GM12892 (cell line): Measurements from ENCODE around the gene ULBP3.

Experiments used
- DNase-seq: peaks from one replicate; pipeline ENCODE4 v3.0.0; 2011; ENCODE audit not compliant: insufficient read length
- FAIRE-seq: peaks from 2 replicates; lab custom pipeline; 2011; peaks lifted over from hg19 to GRCh38; lab: Jason Lieb, UNC
- POLR2A ChIP-seq: IDR thresholded peaks from 2 replicates; pipeline ENCODE4 v1.6.1; 2011; ENCODE audit warnings: low read depth, low read length, control low read depth
- POLR2AphosphoS5 ChIP-seq: IDR thresholded peaks from 2 replicates; pipeline ENCODE4 v1.6.1; 2011; ENCODE audit warnings: low read depth, low read length, control low read depth
- TAF1 ChIP-seq: IDR thresholded peaks from 2 replicates; pipeline ENCODE4 v1.6.1; 2011; ENCODE audit warnings: low read depth, mild to moderate bottlenecking, control low read depth, low read length, borderline replicate concordance

ULBP3 gene

GRCh38 chr6:150036081-150036480 lies 32.8 kb downstream of the ULBP3 start:
- DNase-seq (no peak), FAIRE-seq (no peak)
- TF ChIP-seq POLR2A = no peak
- no peak for TF ChIP-seq POLR2AphosphoS5
- no peak for TF ChIP-seq TAF1

DNA sequence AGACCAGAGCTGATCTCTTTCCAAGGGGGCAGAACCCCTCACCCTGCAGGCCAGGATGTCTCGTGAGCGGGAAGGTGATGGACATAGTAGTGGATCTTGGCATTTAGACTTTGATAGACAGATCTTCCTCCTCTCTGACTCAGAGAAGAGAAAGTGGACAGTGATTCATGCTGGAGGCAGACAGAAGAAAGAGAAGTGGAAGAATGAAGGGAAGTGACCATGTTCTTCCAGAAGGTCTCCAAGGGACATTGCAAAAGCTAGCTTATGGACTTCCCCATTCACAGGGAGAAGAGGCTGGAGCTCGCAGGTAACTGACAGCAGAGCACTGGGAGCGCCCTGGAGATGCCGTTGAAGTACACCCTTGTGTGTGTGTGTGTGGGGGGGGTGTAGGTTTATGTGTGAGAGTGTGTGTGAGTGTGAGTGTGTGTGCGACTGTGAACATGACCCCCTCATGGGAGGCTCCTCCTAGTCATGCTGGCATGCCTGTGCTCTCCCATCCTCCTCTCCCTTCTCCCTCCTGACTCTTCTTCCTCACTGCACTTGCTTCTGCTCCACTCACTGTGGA lies 35.6 kb downstream of the ULBP3 start:
- no peak for FAIRE-seq
- no peak for TF ChIP-seq POLR2A
- no peak for TF ChIP-seq TAF1
- no peak for TF ChIP-seq POLR2AphosphoS5
- no peak for DNase-seq

DNA sequence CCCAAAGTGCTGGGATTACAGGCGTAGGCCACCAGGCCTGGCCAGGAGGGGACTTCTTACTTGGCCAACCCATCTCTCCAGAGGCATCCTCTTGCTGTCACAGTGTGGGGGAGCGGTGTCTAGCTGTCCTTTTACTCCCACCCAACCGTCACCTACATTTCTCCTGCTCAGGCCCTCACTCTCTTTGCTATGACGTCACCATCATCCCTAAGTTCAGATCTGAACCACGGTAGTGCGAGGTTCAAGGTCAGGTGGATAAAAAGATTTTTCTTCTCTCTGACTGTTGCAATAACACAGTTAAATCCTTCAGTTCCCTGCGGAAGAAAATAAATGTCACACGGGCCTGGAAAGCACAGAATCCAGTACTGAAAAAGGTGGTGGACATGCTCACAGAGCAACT lies 36.3 kb downstream of the ULBP3 start:
- TF ChIP-seq TAF1 = no peak
- TF ChIP-seq POLR2AphosphoS5 = no peak
- no peak for TF ChIP-seq POLR2A
- FAIRE-seq = no peak
- DNase-seq = no peak

GRCh38 chr6:150030611-150031010 lies 38.3 kb downstream of the ULBP3 start:
- no peak for FAIRE-seq
- no peak for DNase-seq
- no peak for TF ChIP-seq POLR2A
- TF ChIP-seq TAF1 = no peak
- no peak for TF ChIP-seq POLR2AphosphoS5

- FAIRE-seq (no peak), DNase-seq (no peak)
- TF ChIP-seq TAF1 = no peak
- TF ChIP-seq POLR2AphosphoS5 = no peak
- TF ChIP-seq POLR2A = no peak
Measured at GRCh38 chr6:150029749-150030148, 39.2 kb downstream of the ULBP3 start.

DNA sequence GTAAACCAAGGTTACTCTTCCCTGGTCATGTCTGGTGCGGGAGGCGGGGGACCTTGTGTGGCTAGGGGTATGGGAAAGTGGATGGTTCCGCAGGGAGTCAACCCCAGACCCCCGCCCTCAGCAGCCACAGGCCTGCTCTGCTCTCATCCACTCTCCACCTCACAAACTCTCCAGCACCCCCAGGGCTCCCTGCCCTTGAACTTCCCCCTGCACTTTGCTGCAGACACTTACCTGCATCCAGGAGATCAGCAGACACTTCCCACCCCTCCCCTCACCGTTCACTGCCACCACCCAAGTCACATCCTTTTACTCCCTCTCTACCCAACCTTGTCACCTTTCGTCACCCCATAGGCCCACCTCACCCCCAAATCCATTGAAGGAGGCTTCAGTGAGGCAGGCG lies 39.6 kb downstream of the ULBP3 start:
- DNase-seq (no peak), FAIRE-seq (no peak)
- TF ChIP-seq POLR2A (no peak), TAF1 (no peak), POLR2AphosphoS5 (no peak)

GRCh38 chr6:150028799-150029198 lies 40.1 kb downstream of the ULBP3 start:
- TF ChIP-seq POLR2A = no peak
- no peak for TF ChIP-seq POLR2AphosphoS5
- no peak for TF ChIP-seq TAF1
- DNase-seq = no peak
- no peak for FAIRE-seq

DNA sequence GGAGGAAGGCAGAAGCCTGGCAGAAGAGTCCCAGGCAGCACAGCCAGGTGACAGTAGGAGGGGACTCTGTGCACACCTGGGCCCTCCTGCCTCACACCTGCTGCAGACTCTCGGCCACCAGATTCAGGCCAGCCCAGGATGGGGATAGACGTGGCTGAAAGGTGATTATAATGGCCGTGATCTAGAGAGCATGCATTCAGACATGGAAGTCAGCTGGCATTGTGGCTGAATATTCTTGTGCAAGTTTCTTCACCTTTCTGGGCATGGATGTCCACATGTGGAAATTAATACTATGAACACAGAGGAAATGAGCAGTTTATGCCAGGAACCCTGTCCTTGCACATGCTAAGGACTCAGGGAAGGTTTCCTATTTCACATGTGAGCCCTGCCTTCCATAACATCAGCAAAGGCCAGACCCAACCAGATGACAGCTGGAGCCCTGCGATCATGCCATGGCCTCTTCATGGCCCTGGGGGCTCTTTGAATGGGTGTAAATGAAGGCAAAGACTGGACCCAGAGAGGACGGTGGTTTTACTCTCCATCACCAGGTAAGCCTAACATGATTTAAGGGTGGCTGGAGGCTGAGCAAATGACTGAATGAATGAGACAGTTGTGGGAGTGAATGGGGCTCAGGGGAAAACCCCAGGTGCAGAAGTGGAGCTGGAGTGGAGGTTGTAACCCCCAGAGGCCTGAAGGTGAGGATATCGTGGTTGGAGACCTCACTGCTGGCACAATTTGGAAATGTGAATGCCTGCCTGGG lies 40.9 kb downstream of the ULBP3 start:
- no peak for TF ChIP-seq POLR2AphosphoS5
- no peak for TF ChIP-seq POLR2A
- TF ChIP-seq TAF1 = no peak
- FAIRE-seq (no peak), DNase-seq (no peak)

DNA sequence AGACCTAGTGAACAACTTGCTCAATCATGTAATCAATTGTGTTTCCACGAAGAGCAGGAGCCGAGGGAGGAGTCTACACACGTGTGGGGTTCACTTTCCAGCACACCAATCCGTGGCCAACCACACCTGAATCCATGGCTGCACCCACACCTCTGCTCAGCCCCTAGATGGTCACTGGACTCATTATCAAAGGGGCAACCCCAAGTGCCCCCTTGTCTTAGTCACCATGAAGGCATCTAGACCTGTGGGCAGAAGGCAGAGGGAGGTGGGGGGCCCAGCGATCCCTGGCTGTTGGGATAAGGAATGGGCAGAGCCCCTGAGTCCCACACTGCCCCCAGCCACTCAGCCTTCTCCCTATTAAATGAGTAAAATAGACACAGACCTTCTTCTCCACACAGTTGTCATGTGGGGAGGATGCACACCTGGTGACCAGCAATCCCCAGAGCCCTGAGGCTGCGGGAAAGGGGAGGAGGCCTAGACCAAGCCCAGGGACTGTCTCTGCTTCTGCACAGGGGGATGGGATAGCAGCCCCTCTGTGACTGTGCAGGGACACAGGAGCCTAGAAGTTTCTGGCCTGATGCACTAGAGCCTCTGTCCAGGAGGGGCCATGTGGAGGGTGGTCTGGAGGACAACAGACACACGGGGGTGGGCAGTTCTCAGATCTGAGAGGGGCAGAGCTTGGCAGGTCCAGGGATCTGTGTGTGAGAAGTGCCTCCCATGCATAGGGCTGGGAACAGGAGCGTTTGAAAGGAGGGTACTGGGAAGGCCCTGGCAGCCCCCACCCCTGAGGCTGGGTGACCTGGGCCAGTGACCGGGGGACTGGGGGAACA lies 41.7 kb downstream of the ULBP3 start:
- FAIRE-seq = no peak
- DNase-seq = no peak
- no peak for TF ChIP-seq TAF1
- no peak for TF ChIP-seq POLR2AphosphoS5
- no peak for TF ChIP-seq POLR2A

- DNase-seq = no peak
- no peak for TF ChIP-seq POLR2AphosphoS5
- no peak for TF ChIP-seq TAF1
- no peak for TF ChIP-seq POLR2A
- FAIRE-seq = no peak
Measured at GRCh38 chr6:150025201-150025917, 43.6 kb downstream of the ULBP3 start, which contains the start of gene RAET1L. Gene RAET1L (minus strand): TSS chr6:150025532. CDS start chr6:150025471, 61 bp downstream.
